Right renal cortex interstitium (tissue), 3 donors: ENCODE results near the gene MECR. TPM values are rescaled to one million over a fixed set of nuclear protein-coding genes. Genes with fewer than 3 reads are reported as not detected.
"Not testable (repeated sequence)": the region's sequence is repeated elsewhere in the genome, so short reads cannot be mapped to it uniquely, and the experiment has no call there.

ENCODE experiments used
- DNase-seq, 3 donors: peaks; one replicate each; pipeline ENCODE4 v3.0.0-alpha.2; 2013; ENCODE audit warnings: low read depth in 3 of 3, low spot score in 2 of 3
- polyA plus RNA-seq, 3 donors: library from polyadenylated mRNA; unstranded; fragments of 120-200 nt; gene quantifications; one replicate each; pipeline ENCODE4 v1.2.1, GENCODE V29; 2013; ENCODE audit not compliant: insufficient read length in 3 of 3

Gene MECR
- polyA plus RNA-seq, 3 donors = 21.6 to 25.1 (median 23.6) TPM

DNA sequence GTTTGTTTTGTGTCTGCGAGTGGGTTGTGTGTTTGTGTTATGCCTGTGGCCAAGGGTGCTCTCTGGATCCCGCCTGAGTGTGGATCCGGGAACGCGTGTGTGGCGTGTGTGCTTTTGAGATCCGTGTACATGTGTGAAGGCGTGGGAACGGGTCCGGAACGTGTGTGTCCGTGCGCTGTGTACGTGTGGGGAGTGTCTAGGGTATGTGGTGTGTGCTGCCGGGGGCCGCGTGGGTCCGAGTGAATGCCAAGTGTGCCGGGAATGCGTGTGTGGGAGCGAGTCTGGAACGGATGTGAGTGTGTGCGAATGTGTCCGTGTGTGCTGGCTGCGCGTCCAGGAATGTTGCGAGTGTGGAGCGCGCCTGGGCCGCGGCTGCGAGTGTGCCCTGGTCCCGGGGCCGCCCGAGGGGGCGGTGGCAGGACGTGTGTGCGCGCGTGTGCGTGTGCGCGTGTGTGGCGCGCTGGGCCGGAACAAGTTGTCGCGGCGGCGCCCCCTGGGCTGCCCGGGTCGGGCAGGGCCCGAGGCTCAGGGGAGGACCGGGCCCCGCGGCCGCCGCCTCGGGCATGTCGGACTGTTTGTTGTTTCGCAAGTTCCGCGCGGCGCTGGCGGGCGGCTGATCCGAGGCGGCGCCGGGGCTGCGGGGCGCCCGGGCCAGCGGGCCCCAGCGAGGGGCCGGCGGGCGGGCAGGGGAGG, 6.5 kb upstream of the MECR start:
- DNase-seq = no peak

DNA sequence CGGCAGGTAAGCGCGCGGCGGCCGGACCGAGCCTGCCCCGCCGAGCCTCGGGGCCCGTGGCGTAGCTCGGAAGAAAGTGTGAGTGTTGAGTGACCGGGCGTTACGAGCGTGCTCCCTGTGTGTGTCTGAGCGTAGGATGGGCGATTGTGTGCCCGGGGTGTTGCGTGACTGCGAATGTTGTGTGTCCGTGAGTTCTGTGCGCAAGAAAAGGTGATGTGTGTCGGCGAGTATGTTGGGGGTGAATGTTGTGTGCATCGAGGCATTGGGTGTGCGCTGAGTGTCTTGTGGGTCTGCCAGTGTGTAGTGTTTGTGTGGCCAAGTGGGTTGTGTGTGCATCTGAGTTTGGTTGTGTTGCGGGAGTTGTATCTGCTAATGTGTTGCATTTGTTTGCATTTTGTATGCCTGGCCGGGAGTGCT, 6.0 kb upstream of the MECR start:
- DNase-seq = no peak

GRCh38 chr1:29235955-29236711, 5.4 kb upstream of the MECR start, which contains the start of gene PTPRU:
Gene PTPRU (plus strand): TSS chr1:29236522. CDS start chr1:29236645, 123 bp downstream.
- no peak for DNase-seq

DNA sequence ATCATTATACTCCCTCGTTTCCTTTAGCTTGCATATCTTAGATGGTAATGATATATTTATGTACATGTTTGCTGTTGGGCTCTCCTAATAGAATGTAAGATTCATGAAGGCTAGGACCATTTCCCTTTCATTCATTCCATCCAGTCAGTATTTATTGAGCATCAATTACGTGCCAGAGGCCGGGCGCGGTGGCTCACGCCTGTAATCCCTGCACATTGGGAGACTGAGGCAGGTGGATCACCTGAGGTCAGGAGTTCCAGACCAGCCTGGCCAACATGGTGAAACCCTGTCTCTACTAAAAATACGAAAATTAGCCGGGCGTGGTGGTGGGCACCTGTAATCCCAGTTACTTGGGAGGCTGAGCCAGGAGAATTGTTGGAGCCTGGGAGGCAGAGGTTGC, 4.1 kb upstream of the MECR start:
- not testable (repeated sequence) for DNase-seq

GRCh38 chr1:29234471-29234870, 3.7 kb upstream of the MECR start:
- DNase-seq = no peak

GRCh38 chr1:29233693-29234092, 3.0 kb upstream of the MECR start:
- DNase-seq = no peak

DNA sequence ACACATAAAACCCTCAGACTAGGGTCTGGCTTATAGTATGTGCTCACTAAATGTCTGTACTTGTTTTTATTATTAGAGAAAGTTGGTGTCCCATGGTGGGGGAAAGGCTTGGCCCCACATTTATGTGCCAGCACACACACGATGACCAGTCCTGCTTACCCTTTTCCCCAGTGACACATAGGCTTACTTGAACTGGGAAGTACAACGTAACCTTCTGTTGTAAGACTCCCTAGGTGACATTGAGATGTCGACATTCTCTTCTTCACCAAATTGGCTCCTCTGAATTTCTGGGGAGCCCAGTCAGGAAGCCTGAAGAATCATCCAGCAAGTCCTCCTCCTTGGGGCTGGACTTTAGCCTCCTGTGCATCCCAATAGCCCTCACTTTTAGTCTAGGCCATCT, 1.7 kb upstream of the MECR start:
- DNase-seq = no peak

GRCh38 chr1:29230204-29230552, 556 bp downstream of the MECR start:
- no peak for DNase-seq

GRCh38 chr1:29227511-29227910, 3.2 kb downstream of the MECR start:
- no peak for DNase-seq

GRCh38 chr1:29225361-29225760, 5.4 kb downstream of the MECR start:
- no peak for DNase-seq

DNA sequence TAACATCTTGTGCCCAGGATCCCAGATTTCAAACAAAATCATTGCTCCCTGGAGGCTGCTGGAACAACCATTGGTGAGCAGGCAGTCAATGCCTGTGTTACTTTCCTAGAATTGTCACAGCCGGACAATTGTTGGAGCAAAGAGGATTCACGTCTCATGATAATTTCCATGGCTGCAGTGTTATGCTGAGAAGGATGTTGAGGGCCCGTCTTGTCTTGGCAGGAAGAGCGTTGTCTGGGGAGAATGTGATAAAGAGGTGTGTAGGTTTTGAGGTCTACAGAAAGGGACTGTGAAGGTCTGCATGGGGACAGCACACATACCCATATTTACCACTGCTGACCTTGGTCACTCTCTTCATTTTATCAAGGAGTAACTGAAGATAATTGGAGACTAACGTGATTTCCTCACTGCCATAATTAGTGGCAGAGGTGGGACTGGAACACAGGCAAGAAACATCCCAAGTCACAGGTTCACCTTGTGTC, 6.3 kb downstream of the MECR start:
- DNase-seq = no peak

DNA sequence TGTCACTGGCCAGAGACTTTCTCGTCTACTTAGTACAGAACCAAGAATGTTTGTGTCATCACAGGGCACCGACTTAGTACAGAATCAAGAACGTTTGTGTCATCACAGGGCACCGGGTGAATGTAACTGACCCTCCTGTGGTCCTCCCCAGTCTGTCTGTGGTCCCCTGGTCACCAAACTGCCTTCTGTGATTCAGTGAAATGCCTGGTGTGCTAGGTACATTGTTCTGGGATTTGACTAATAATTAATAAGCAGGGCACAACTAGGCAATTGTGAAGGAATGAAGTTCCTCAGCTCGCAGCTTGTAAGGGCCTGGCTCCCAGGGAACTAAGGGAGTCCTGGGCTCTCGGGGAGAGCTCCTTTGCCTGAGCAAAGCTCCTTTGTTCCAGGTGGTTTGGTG, 7.2 kb downstream of the MECR start:
- no peak for DNase-seq

DNA sequence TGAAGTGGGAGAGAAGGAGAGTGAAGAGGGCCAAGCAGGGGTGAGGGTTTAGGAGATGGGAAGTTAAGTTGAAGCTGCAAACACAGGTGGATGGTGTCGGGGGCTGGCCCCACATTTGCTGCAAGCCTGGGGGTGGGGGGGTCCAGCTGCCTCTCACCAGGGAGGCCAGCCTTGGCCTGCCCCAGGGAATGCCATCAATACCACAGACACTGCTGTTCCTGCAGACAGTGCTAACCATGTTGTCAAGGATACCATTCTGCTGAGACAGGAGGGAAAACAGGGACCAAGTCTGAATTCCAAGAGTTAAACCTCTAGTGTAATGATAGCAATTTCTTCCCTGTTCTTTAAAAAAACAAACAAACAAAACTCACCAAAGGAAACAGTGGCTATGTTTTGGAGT, 8.0 kb downstream of the MECR start:
- DNase-seq = no peak

GRCh38 chr1:29222260-29222659, 8.5 kb downstream of the MECR start:
- DNase-seq = not testable (repeated sequence)

- DNase-seq = no peak
Observed at GRCh38 chr1:29221296-29221695, 9.4 kb downstream of the MECR start.

- DNase-seq = no peak
Observed at GRCh38 chr1:29218223-29218622, 12.5 kb downstream of the MECR start.

DNA sequence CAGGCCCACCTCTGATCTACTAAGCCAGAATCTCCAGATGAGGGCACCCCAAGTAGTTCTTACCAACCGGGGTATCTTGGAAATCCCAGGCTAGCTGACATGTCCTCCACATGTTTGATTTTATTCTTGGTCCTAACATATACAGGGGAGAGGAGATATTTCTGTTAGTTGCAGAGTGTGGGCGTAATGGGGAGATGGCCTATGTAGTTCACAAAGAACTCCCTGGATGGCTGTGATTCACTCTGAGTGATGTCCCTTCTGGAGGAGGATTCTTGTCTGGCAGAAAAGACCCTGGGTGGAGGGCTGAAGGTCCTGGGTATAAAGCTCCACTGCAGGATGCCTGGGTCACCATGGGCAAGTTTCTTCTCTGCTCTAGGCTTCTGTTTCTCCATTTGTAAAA, 13.1 kb downstream of the MECR start:
- no peak for DNase-seq

- DNase-seq = no peak
Observed at GRCh38 chr1:29213055-29213454, 17.7 kb downstream of the MECR start.

- no peak for DNase-seq
Observed at GRCh38 chr1:29211086-29212030, 19.4 kb downstream of the MECR start.

- no peak for DNase-seq
Observed at GRCh38 chr1:29210278-29211085, 20.3 kb downstream of the MECR start.
